Psoas muscle (tissue), 8 donors: ENCODE measurements around the gene ZNF804B. TPM values are rescaled to one million over a fixed set of nuclear protein-coding genes. Genes with fewer than 3 reads are reported as not detected.

Experiments
- ATAC-seq, 4 donors: fragments of 200-7000 bp; cut with Tn5 transposase; one replicate each; pipeline ENCODE4 v1.9.1; 2020; ENCODE audit warnings: moderate library complexity in 3 of 4, mild to moderate bottlenecking in 2 of 4
- DNase-seq, 2 donors: peaks; one replicate each; pipeline ENCODE4 v3.0.0-alpha.2; 2020
- H3K27ac ChIP-seq: fragments of 200-600 bp; one replicate; pipeline ENCODE4 v1.8.0; 2022
- H3K27me3 ChIP-seq, 3 donors: fragments of 200-600 bp in 1 of 3; one replicate each; pipeline versions ENCODE4 v1.6.1 to v1.8.0; 2013 to 2022; ENCODE audit warnings: low read length in 2 of 3, mild to moderate bottlenecking in 2 of 3, moderate library complexity in 1 of 3; ENCODE audit not compliant: insufficient read depth in 3 of 3
- H3K36me3 ChIP-seq, 2 donors: fragments of 200-600 bp in 1 of 2; one replicate each; pipeline versions ENCODE4 v1.6.1 to v1.8.0; 2013 to 2022; ENCODE audit warnings: low read depth in 1 of 2, mild to moderate bottlenecking in 1 of 2, moderate library complexity in 1 of 2; ENCODE audit not compliant: insufficient read depth in 1 of 2
- H3K4me1 ChIP-seq: fragments of 200-600 bp; one replicate; pipeline ENCODE4 v1.8.0; 2022
- H3K4me3 ChIP-seq: fragments of 200-600 bp; one replicate; pipeline ENCODE4 v1.8.0; 2022; ENCODE audit warnings: mild to moderate bottlenecking
- H3K9me3 ChIP-seq: fragments of 200-600 bp; one replicate; pipeline ENCODE4 v1.8.0; 2022
- CTCF ChIP-seq: fragments of 200-600 bp; IDR thresholded peaks from one replicate; pipeline ENCODE4 v1.8.0; 2022; ENCODE audit warnings: antibody characterized with exemption
- WGBS, 3 donors: extraction: QIAGEN DNeasy Blood & Tissue Kit; methylation state at CpG; one replicate each; pipeline versions ENCODE4 v1.1.6 to v1.1.7; 2013; 5-methylcytosine and 5-hydroxymethylcytosine counted together
- intact Hi-C, 2 donors: fragments of 100-400 bp; cut with DNase I; formaldehyde crosslinking; loops; one replicate each; pipeline versions ENCODE4 v1.11.0 to v1.14.2; 2022
- polyA plus RNA-seq, 3 donors: library from polyadenylated mRNA; stranded (reverse); fragments of 200-250 nt; gene quantifications; one replicate each; pipeline ENCODE4 v1.2.3, GENCODE V29; 2013
- total RNA-seq, 4 donors: library from RNA; stranded (reverse); fragmentation: NEBNext Ultra II Directional in 2 of 4; extraction: Animal tissue kit (Norgen Biotek cat#: 25700) in 2 of 4; gene quantifications; one replicate each; pipeline versions ENCODE4 v1.2.1 to v1.2.4, GENCODE V29; 2021 to 2023
- donor health status: healthy with polysubstance abuse.
- donor health status: DM: no; HTN: no; CAD: no; lungs with moderate emphysema.
- donor health status: Bipolar disorder and iron deficiency.
- donor health status: healthy.
- donor health status: DM: yes; HTN: yes; CAD: no.
- donor health status: DM: no; HTN: no; CAD: no.
- donor health status: DM: no; HTN: no; CAD: no.
- donor health status: DM: yes; HTN: yes; CAD: no.

The ZNF804B gene
- total and polyA plus RNA-seq, 7 donors = not detected

GRCh38 chr7:89238156-89238555, 478.7 kb downstream of the ZNF804B start:
- no peak overlapping the region for H3K27ac ChIP-seq
- no peaks in the 10 kb centered on the region for H3K27me3 ChIP-seq
- no peaks in the 10 kb centered on the region for H3K4me1 ChIP-seq
- no peaks in the 10 kb centered on the region for H3K9me3 ChIP-seq
- DNase-seq = no peak
- H3K4me3 ChIP-seq = no peak overlapping the region
- intact Hi-C loops = no loop called here
- H3K36me3 ChIP-seq = no peaks in the 10 kb centered on the region
- TF ChIP-seq CTCF = no peak
- ATAC-seq = no peak

GRCh38 chr7:89246196-89246595, 486.7 kb downstream of the ZNF804B start:
- no peaks in the 10 kb centered on the region for H3K27me3 ChIP-seq
- ATAC-seq = no peak

GRCh38 chr7:89247207-89247606, 487.7 kb downstream of the ZNF804B start:
- no peaks in the 10 kb centered on the region for H3K27me3 ChIP-seq

More at GRCh38 chr7:89246196-89246595, 486.7 kb downstream of the ZNF804B start:
- intact Hi-C loops = no loop called here
- TF ChIP-seq CTCF = no peak
- no peak overlapping the region for H3K4me3 ChIP-seq
- H3K9me3 ChIP-seq = peaks cover 4% of the 10 kb centered on the region
- H3K4me1 ChIP-seq = no peaks in the 10 kb centered on the region
- no peak for DNase-seq
- no peak overlapping the region for H3K27ac ChIP-seq
- H3K36me3 ChIP-seq = no peaks in the 10 kb centered on the region

GRCh38 chr7:89259085-89259484, 499.6 kb downstream of the ZNF804B start:
- 77 to 78% (median 77%) methylated on average over 2 of the region's 2 CpGs for WGBS, 3 donors
- no peaks in the 10 kb centered on the region for H3K9me3 ChIP-seq
- ATAC-seq = no peak

More at GRCh38 chr7:89247207-89247606, 487.7 kb downstream of the ZNF804B start:
- H3K4me1 ChIP-seq = no peaks in the 10 kb centered on the region
- ATAC-seq (no peak), DNase-seq (no peak)
- no peak overlapping the region for H3K27ac ChIP-seq
- no peaks in the 10 kb centered on the region for H3K36me3 ChIP-seq
- H3K9me3 ChIP-seq = peaks cover 4% of the 10 kb centered on the region
- H3K4me3 ChIP-seq = no peak overlapping the region
- intact Hi-C loops = no loop called here
- no peak for TF ChIP-seq CTCF
- WGBS, 3 donors = 81 to 94% (median 90%) methylated on average over 3 of the region's 3 CpGs

More at GRCh38 chr7:89259085-89259484, 499.6 kb downstream of the ZNF804B start:
- Histone ChIP-seq H3K4me3 (no peak overlapping the region), H3K4me1 (no peaks in the 10 kb centered on the region), H3K27me3 (no peaks in the 10 kb centered on the region), H3K36me3 (no peaks in the 10 kb centered on the region), H3K27ac (no peak overlapping the region)
- DNase-seq = no peak
- intact Hi-C loops = no loop called here
- TF ChIP-seq CTCF = no peak
